ENCODE measurements around the gene KIF19.

The KIF19 gene

DNA sequence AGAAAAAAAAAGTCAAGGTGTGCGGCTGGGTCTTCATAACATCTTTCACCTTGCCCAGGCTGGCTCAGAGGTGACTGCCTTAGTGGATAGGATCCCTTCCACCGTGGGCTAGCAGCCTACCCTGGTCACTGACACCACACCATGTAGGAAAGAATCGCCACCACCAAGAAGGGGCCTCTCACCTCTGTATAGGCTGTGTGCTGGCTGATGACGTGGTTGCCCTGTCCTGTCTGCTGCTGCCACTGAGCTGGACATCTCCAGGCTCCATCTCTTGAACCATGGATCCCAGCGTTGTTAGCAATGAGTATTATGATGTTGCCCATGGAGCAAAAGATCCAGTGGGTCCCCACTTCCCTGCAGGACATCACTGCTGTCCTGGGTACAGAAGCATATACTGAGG, 41.2 kb downstream of the KIF19 start, which contains the start of gene GPR142:
TSS of gene GPR142 (plus strand) at position 301 of the 400 bp plus-strand sequence. CDS start 2,035 bp downstream, outside the sequence.
- DNase-seq, result no peak

DNA sequence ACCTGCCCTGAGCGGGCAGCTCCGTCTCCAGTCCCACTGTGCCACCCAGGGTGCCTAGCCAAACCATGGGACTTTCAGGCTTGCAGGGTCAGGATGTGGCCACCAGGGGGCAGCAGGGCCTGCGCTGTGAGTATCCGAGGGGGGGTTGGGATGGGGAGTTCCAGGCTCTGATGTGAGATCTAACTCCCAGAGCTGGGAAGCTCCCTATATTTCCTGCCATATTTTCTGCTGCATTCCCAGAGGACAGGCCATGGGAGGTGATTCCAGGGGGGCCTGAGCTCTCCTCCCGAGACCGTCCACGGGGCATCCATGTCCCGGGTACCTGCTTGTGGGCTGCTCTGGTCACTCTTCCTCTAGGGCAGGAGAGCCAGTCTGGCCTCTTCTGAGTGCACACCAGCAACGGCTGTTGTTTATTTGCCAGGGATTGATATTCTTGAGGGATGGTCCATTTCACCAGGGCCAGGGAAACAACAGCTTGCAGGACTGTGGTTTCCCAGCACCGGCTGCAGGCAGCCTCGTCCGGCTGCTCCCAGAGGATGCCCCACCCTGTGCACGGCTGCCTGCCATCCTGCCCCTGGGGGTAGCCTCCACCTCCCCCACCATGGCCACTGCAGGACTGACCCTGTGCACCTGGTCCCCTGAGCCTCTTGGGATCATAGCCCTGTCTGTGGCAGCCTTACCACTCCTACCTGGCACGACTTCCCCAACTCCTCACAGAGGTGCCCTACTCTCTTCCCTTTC, 42.5 kb downstream of the KIF19 start:
- DNase-seq, result peak; percentile 73 to 82 (median 81)

GRCh38 chr17:74369221-74369620, 43.2 kb downstream of the KIF19 start:
- DNase-seq, result peak in 1 of 3 experiments; percentile 10

GRCh38 chr17:74369665-74370490, 43.9 kb downstream of the KIF19 start:
- no peak for DNase-seq

GRCh38 chr17:74371653-74372147, 45.7 kb downstream of the KIF19 start:
- no peak for DNase-seq

GRCh38 chr17:74372426-74372825, 46.4 kb downstream of the KIF19 start:
- DNase-seq, result no peak

- peak in 2 of 3 experiments; percentile 24 to 75 for DNase-seq
Observed at GRCh38 chr17:74373838-74374606, 48.0 kb downstream of the KIF19 start.

DNA sequence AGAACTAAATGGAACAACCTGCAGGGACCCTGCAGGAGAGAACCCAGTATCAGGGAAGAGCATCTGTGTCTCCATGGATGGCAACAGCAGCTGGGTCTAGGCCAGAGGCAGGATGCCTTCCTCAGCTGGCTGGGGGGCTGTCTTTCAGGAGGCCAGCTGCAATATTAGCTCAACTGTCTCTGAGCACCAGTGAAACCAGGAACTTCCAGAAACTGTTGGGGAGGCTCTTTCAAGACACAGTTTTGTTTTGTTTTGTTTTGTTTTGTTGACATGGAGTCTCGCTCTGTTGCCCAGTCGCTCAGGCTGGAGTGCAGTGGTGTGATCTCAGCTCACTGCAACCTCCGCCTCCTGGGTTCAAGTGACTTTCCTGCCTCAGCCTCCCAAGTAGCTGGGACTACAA, 48.8 kb downstream of the KIF19 start:
- no peak for DNase-seq

DNA sequence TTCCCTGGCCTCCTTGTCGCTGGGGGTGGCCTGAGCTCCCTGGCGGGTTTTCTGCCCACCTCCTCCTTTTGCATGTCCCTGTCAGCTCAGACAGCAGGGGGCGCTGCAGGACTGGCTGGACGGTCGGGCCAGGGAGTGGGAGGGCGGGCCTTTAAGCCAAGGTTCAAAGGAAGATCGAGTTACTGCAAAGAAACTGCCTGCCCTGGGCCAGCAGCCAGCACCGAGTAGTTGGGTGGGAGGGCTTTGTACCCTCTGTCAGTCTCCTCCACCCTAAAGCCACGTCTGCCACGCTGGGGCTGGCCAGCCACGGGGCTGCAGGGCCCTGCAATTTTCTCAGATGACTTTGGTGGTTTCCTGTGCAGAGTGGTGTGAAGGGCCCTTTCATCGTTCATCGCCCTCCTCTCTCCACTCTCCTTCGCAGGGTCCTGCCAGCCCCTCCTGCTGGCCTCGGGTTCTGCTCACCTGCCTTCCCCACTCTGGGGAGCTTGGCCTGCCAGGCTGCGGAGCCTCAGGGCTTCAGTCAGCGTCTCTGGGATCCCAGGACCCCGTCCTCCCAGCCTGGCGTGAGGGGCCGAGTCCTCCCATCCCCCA, 53.6 kb downstream of the KIF19 start:
- DNase-seq, result peak; percentile 74 to 90 (median 86)

DNA sequence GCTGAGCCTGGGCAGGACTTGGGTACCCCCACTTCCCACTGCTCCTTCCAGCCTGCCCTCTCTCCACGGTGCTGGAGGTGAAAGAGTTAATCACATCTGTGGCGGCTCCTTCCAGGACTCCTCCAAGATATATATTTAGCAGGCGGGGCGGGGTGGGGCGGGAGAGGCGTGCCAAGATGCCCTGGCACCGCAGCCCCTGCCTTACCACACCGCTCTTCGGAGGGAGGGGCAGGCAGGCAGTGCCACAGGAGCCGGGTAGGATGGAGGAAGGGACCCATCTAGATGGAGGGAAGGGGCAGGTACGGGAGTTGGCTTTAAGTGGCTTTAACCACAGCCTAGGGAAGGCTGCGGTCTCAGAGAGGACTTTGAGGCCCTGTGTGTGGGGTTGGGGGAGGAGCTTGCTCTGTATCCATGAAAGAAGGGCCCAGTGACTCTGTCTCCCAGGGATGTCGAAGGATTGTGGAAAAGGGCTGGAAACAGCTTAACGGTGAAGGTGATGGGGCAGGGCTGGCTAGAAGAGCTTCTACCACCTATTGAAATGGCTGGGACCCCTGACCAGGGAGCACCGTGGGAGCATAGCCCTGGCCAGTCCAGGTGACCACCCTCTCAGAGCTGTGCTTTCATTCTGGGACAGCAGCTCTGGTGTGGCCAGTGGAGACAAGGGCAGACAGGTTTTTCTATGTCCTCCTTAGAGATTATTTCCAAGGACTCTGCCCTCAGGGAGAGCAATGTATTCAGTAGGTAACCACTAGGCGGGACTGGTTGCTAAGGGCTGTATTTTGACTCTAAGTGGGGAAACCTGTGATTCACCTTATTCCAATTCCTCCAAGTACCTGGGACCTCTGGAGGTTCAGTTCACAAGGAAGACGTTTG, 54.3 kb downstream of the KIF19 start:
- peak in 2 of 3 experiments; percentile 38 to 80 for DNase-seq

- DNase-seq, result peak in 1 of 3 experiments; percentile 60
Observed at GRCh38 chr17:74380959-74381808, 55.2 kb downstream of the KIF19 start.

DNA sequence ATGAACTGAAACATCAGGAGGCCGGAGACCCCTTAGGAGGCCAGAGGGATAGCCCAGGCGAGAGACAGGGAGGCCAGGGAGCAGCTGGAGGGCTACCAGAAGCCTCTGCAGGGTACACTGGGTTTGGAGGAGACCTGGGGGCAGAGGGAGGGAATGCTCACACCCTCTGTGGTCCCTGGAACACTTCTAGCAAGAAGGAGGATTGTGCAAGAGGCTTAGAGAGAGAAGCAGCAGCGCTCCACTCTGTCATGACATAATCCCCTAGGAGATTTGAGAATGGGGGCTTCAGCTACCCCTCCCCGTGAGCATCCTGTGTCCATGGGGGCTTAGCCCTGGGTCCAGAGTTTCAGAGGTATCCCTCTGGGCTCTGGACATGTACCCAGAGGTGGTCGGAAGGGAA, 57.1 kb downstream of the KIF19 start:
- DNase-seq, result no peak

- peak in 1 of 3 experiments; percentile 12 for DNase-seq
Observed at GRCh38 chr17:74385201-74385600, 59.2 kb downstream of the KIF19 start.

DNA sequence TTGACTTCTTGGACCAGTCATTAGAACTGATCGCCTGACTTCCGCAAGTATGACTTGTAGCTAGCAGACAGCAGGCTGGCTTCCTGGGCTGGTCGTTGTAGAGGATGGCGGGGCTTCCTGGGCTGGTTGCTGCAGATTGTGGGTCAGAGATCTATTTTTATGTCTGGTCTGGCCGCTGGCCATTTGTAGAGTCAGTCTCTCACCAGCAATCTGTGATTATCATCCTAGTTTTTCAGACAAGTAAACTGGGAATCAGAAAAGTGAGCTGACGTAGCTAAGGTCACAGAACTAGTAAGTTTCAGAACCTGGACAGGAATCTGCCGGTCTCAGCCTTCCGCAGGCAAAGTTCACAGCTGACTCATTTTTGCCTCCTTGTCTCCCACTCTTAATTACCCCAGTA, 60.4 kb downstream of the KIF19 start:
- DNase-seq, result no peak

DNA sequence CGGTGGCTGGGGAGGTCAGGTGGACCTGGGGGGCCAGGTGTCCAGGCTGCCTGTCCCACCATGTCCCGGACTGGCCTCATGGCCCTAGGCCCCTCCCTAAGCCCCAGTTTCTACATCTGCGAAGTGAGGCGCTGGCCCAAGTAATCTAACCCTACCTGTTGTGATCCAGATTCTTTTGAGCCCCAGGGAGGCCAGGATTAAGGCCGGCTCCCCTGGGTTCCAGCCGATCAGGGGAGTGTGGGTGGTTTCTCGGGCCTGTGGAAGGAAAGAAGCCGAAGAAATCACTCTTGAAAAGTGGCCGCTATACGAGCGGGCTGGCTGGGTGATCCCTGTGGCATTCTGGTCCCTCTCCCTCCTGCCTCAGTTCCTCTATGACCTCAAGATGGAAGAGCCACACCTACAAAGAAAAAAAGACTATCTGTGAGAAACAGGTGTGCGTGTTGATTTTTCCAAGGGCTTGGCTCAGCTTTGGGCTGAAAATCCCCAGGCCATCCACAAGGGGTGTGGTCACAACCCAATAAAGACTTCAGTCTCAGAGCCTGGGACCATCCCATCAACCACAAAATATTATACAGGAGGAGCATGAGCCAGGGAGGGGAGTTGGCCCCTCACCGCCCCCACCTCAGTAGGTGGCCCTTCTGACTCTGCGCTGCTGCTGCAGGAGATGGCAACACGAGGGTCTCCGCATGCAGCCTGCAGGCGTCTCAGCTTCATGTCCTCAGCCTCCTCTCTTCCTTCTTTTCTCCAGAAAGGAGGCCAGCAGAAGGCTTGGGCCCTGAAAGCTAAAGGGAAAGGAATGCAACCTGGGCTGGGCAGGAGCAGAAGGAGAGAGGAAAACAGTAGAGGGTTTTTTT, 61.6 kb downstream of the KIF19 start:
- DNase-seq, result no peak

DNA sequence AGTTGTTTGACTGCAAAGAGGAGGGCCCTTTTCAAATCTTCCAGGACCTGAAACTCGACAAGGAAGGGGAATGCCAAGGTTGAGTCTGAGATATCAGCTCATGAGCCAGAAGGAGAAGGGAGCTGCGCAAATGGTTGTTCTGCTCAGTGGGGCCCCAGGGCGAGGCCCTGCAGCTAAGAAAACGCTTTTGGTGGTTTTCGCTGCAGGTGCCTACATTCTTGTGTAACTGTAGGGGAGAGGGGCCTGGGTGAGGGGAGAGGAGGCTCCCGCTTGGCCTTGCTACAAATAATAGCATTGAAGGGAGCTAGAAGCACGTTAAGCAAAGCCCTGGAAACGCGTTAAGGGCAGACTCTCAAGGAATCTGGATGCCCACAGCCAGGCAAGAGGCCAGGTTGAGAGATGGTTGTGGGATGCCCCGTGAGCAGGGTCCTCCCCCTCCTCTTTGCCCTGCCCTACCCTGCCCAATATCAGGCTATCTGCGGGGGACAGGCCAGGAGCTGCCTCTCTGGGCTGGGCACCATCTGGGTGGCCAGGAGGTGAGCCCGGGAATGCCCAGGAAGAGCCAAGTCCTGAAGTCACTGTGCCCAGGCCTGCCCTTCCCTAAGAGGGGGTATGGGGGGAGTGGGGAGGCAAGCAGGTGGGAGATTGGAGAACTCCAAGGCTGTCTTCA, 63.2 kb downstream of the KIF19 start:
- DNase-seq, result no peak

GRCh38 chr17:74389937-74390679, 64.1 kb downstream of the KIF19 start:
- DNase-seq, result no peak
